Esophagus muscularis mucosa (tissue), 4 donors: ENCODE results near the gene CDH4. TPM values are rescaled to one million over a fixed set of nuclear protein-coding genes. Genes with fewer than 3 reads are reported as not detected.

Experiments used
- DNase-seq: peaks from one replicate; pipeline ENCODE4 v3.0.0-alpha.2; 2017; ENCODE audit errors: extremely low spot score
- H3K27ac ChIP-seq, 4 donors: fragments of 200-600 bp; sonication (generic); replicated peaks in 1 of 4; 1 replicate in 3 of 4; 2 replicates in 1 of 4; pipeline ENCODE4 v1.5.1; 2016 to 2019; ENCODE audit warnings: mild to moderate bottlenecking in 1 of 4
- H3K27me3 ChIP-seq, 4 donors: fragments of 200-600 bp; sonication (generic); one replicate each; pipeline versions ENCODE4 v1.5.1 to v1.6.0; 2016 to 2019
- H3K36me3 ChIP-seq, 4 donors: fragments of 200-600 bp; sonication (generic); one replicate each; pipeline ENCODE4 v1.5.1; 2016 to 2019
- H3K4me1 ChIP-seq, 4 donors: fragments of 200-600 bp; sonication (generic); one replicate each; pipeline ENCODE4 v1.5.1; 2016 to 2019
- H3K4me3 ChIP-seq, 4 donors: fragments of 200-600 bp; sonication (generic); 1 replicate in 2 of 4; 2 replicates in 2 of 4; pipeline ENCODE4 v1.5.1; 2016 to 2019; ENCODE audit warnings: mild to moderate bottlenecking in 4 of 4, moderate library complexity in 1 of 4
- H3K9me3 ChIP-seq, 4 donors: fragments of 200-600 bp; sonication (generic); 1 replicate in 3 of 4; 2 replicates in 1 of 4; pipeline ENCODE4 v1.5.1; 2016 to 2019
- CTCF ChIP-seq, 3 experiments: fragments of 200-600 bp in 2 of 3; fragments of 450-650 bp in 1 of 3; sonication (generic) in 2 of 3; IDR thresholded peaks; one replicate each; pipeline ENCODE4 v1.5.1; 2017 to 2019; ENCODE audit warnings: antibody characterized with exemption in 3 of 3, mild to moderate bottlenecking in 2 of 3, moderate library complexity in 1 of 3
- EP300 ChIP-seq: sonication (generic); formaldehyde crosslinking; IDR thresholded peaks from one replicate; pipeline ENCODE4 v1.6.1; 2017; ENCODE audit warnings: antibody characterized with exemption
- POLR2A ChIP-seq: fragments of 450-650 bp; IDR thresholded peaks from one replicate; pipeline ENCODE4 v1.6.1; 2017; ENCODE audit warnings: antibody characterized with exemption, moderate library complexity, mild to moderate bottlenecking, low read depth
- POLR2AphosphoS5 ChIP-seq, 2 donors: sonication (generic); formaldehyde crosslinking; IDR thresholded peaks; one replicate each; pipeline ENCODE4 v1.6.1; 2017; ENCODE audit warnings: antibody characterized with exemption in 2 of 2
- WGBS: methylation state at CpG from one replicate; pipeline ENCODE4 v1.1.5; 2018; 5-methylcytosine and 5-hydroxymethylcytosine counted together
- intact Hi-C: fragments of 100-400 bp; cut with DNase I; formaldehyde crosslinking; loops from one replicate; pipeline ENCODE4 v1.15.1; 2023
- total RNA-seq, 4 donors: library from RNA; depleted of rRNA; stranded (reverse); fragments of >200 nt; gene quantifications; one replicate each; pipeline versions ENCODE4 v1.1.0 to v1.2.1, GENCODE V29; 2016

The CDH4 gene
- total RNA-seq, 4 donors from 2014 or later, result 0.42 to 1.3 (median 0.48) TPM

GRCh38 chr20:61796738-61797137, 544.7 kb downstream of the CDH4 start:
- no peak for TF ChIP-seq CTCF (IDR thresholded peaks at IDR 0.05)
- TF ChIP-seq EP300, result no peak
- TF ChIP-seq POLR2A, result no peak
- no peak for TF ChIP-seq POLR2AphosphoS5 (IDR thresholded peaks at IDR 0.05)
- Histone ChIP-seq H3K36me3 (no peaks in the 10 kb centered on the region), H3K27me3 (peaks cover 0 to 36% (median 0%) of the 10 kb centered on the region in 4 donors), H3K9me3 (no peaks in the 10 kb centered on the region), H3K4me1 (no peaks in the 10 kb centered on the region), H3K4me3 (no peak overlapping the region), H3K27ac (no peak overlapping the region)
- intact Hi-C loops, result no loop called here
- DNase-seq, result no peak
- 58% methylated on average over 11 of the region's 11 CpGs for WGBS

- no peak for DNase-seq
- Histone ChIP-seq H3K36me3 (no peaks in the 10 kb centered on the region), H3K9me3 (no peaks in the 10 kb centered on the region), H3K4me3 (no peak overlapping the region), H3K27me3 (peaks cover 0 to 33% (median 0%) of the 10 kb centered on the region in 4 donors), H3K27ac (no peak overlapping the region), H3K4me1 (no peaks in the 10 kb centered on the region)
- TF ChIP-seq EP300 (no peak), POLR2A (no peak), POLR2AphosphoS5 (IDR thresholded peaks at IDR 0.05) (no peak), CTCF (IDR thresholded peaks at IDR 0.05) (no peak)
- intact Hi-C loops, result no loop called here
- WGBS, result 76% methylated on average over 6 of the region's 7 CpGs
Observed at GRCh38 chr20:61797200-61797599, 545.1 kb downstream of the CDH4 start.

GRCh38 chr20:61797971-61798411, 545.9 kb downstream of the CDH4 start:
- TF ChIP-seq POLR2A, result no peak
- no peak for TF ChIP-seq POLR2AphosphoS5 (IDR thresholded peaks at IDR 0.05)
- TF ChIP-seq CTCF (IDR thresholded peaks at IDR 0.05), result no peak
- no peak for TF ChIP-seq EP300
- 88% methylated on average over 24 of the region's 25 CpGs for WGBS
- peaks cover 0 to 5% (median 2%) of the 10 kb centered on the region in 4 donors for H3K4me1 ChIP-seq
- no peak overlapping the region for H3K4me3 ChIP-seq
- H3K27me3 ChIP-seq, result peaks cover 0 to 39% (median 0%) of the 10 kb centered on the region in 4 donors
- H3K36me3 ChIP-seq, result no peaks in the 10 kb centered on the region
- H3K9me3 ChIP-seq, result no peaks in the 10 kb centered on the region
- intact Hi-C loops, result no loop called here
- H3K27ac ChIP-seq, result no peak overlapping the region
- no peak for DNase-seq

GRCh38 chr20:61798632-61799031, 546.6 kb downstream of the CDH4 start:
- no peaks in the 10 kb centered on the region for H3K9me3 ChIP-seq
- TF ChIP-seq CTCF (IDR thresholded peaks at IDR 0.05) (no peak), POLR2AphosphoS5 (IDR thresholded peaks at IDR 0.05) (no peak), POLR2A (no peak), EP300 (no peak)
- peaks cover 0 to 39% (median 0%) of the 10 kb centered on the region in 4 donors for H3K27me3 ChIP-seq
- WGBS, result 87% methylated on average over 10 of the region's 16 CpGs
- peaks cover 0 to 11% (median 9%) of the 10 kb centered on the region in 4 donors for H3K4me1 ChIP-seq
- DNase-seq, result no peak
- intact Hi-C loops, result no loop called here
- no peaks in the 10 kb centered on the region for H3K36me3 ChIP-seq
- no peak overlapping the region for H3K4me3 ChIP-seq
- H3K27ac ChIP-seq, result no peak overlapping the region

- intact Hi-C loops, result no loop called here
- 88% methylated on average over 12 of the region's 14 CpGs for WGBS
- TF ChIP-seq CTCF (IDR thresholded peaks at IDR 0.05), result no peak
- no peak for TF ChIP-seq POLR2AphosphoS5 (IDR thresholded peaks at IDR 0.05)
- TF ChIP-seq POLR2A, result no peak
- no peak for TF ChIP-seq EP300
Observed at GRCh38 chr20:61799394-61799923, 547.4 kb downstream of the CDH4 start.

More at GRCh38 chr20:61799394-61799923, 547.4 kb downstream of the CDH4 start:
- peaks cover 0 to 19% (median 16%) of the 10 kb centered on the region in 4 donors for H3K4me1 ChIP-seq
- H3K9me3 ChIP-seq, result no peaks in the 10 kb centered on the region
- no peaks in the 10 kb centered on the region for H3K36me3 ChIP-seq
- H3K27me3 ChIP-seq, result peaks cover 0 to 44% (median 0%) of the 10 kb centered on the region in 4 donors
- H3K4me3 ChIP-seq, result no peak overlapping the region
- DNase-seq, result no peak
- no peak overlapping the region for H3K27ac ChIP-seq
